OCI-LY7 (cell line): ENCODE results near the gene INTS11. TPM values are rescaled to one million over a fixed set of nuclear protein-coding genes. Genes with fewer than 3 reads are reported as not detected.
A peak's percentile ranks its signal among the peaks of the same experiment; 100 is the strongest.

Source experiments
- BruUV-seq: library from RNA; stranded (reverse); fragments of 400-500 nt; replicated peaks from 2 replicates; lab custom pipeline; 2021; lab: Mats Ljungman, UMichigan
- CTCF ChIA-PET: fragments of 300-600 bp; sonication (Branson Sonifier 250); formaldehyde crosslinking; loops from one replicate; lab custom pipeline; 2022; ENCODE audit warnings: antibody characterized with exemption; ENCODE audit not compliant: unreplicated experiment; lab: Charles Lee
- POLR2A ChIA-PET: fragments of 300-600 bp; sonication (Branson Sonifier 250); formaldehyde crosslinking; loops from one replicate; lab custom pipeline; 2022; ENCODE audit warnings: antibody characterized with exemption; lab: Charles Lee
- DNase-seq: peaks from one replicate; pipeline ENCODE4 v3.0.0-alpha.2; 2015; ENCODE audit warnings: low spot score
- H2AFZ ChIP-seq: fragments of 200-600 bp; sonication (generic), shearing (Covaris generic); 2 replicates; pipeline ENCODE4 v1.6.1; 2014; ENCODE audit warnings: mild to moderate bottlenecking, antibody characterized with exemption, low read length, moderate library complexity
- H3K27ac ChIP-seq: fragments of 200-600 bp; sonication (generic); 2 replicates; pipeline ENCODE4 v1.5.1; 2014; ENCODE audit warnings: mixed run types, low read depth, mild to moderate bottlenecking, moderate library complexity, low read length, inconsistent platforms; ENCODE audit not compliant: poor library complexity, severe bottlenecking
- H3K36me3 ChIP-seq: fragments of 200-600 bp; sonication (generic); 2 replicates; pipeline ENCODE4 v1.6.1; 2014; ENCODE audit warnings: mild to moderate bottlenecking, antibody characterized with exemption, low read length, moderate library complexity, mixed read lengths; ENCODE audit not compliant: insufficient read depth
- H3K4me1 ChIP-seq: fragments of 200-600 bp; sonication (generic); 2 replicates; pipeline ENCODE4 v1.5.1; 2014; ENCODE audit warnings: mild to moderate bottlenecking, low read length; ENCODE audit not compliant: insufficient read depth, poor library complexity, severe bottlenecking
- H3K4me2 ChIP-seq: fragments of 200-600 bp; sonication (generic); 2 replicates; pipeline ENCODE4 v1.6.1; 2014; ENCODE audit warnings: mild to moderate bottlenecking, low read length
- H3K4me3 ChIP-seq: fragments of 200-600 bp; sonication (generic); 2 replicates; pipeline ENCODE4 v1.5.1; 2014; ENCODE audit warnings: mild to moderate bottlenecking, low read depth, low read length; ENCODE audit not compliant: poor library complexity, severe bottlenecking
- H3K79me2 ChIP-seq: fragments of 200-600 bp; sonication (generic); 2 replicates; pipeline ENCODE4 v1.6.1; 2016; ENCODE audit warnings: low read depth, mild to moderate bottlenecking, low read length, moderate library complexity, mixed read lengths; ENCODE audit not compliant: insufficient read depth
- H3K9me2 ChIP-seq: fragments of 200-600 bp; sonication (generic); 2 replicates; pipeline ENCODE4 v1.6.1; 2016; ENCODE audit warnings: mild to moderate bottlenecking, low read length, mixed read lengths; ENCODE audit not compliant: insufficient read depth
- H3K9me3 ChIP-seq: fragments of 200-600 bp; sonication (generic); 2 replicates; pipeline ENCODE4 v1.6.1; 2014; ENCODE audit warnings: mild to moderate bottlenecking, mixed run types, low read length, mixed read lengths
- H4K20me1 ChIP-seq: fragments of 200-600 bp; sonication (generic); 2 replicates; pipeline ENCODE4 v1.6.1; 2014; ENCODE audit warnings: mild to moderate bottlenecking, antibody characterized with exemption, low read length, moderate library complexity, mixed read lengths; ENCODE audit not compliant: insufficient read depth
- EZH2phosphoT487 ChIP-seq: fragments of 200-600 bp; sonication (generic); IDR thresholded peaks from 2 replicates; pipeline ENCODE4 v1.6.1; 2018; ENCODE audit warnings: low read depth, borderline replicate concordance, mild to moderate bottlenecking, mixed run types, antibody characterized with exemption, low read length, moderate library complexity, mixed read lengths
- intact Hi-C: fragments of 100-400 bp; cut with micrococcal nuclease; formaldehyde crosslinking; loops from one replicate; pipeline ENCODE4 v1.10.0; 2022; ENCODE audit not compliant: unreplicated experiment
- total RNA-seq, 2 experiments: library from RNA; depleted of rRNA in 1 of 2; stranded (reverse); fragments of >200 nt in 1 of 2; shearing (Covaris generic) in 1 of 2; gene quantifications; 2 replicates each; pipeline ENCODE4 v1.2.3, GENCODE V29; 2014 to 2022
- TF ChIP-seq, protein P1 (sequence below): fragments of 200-600 bp; sonication (generic); conservative IDR thresholded peaks from 2 replicates; pipeline ENCODE4 v1.5.1; 2014; ENCODE audit warnings: mild to moderate bottlenecking, antibody characterized with exemption, low read length, moderate library complexity, mixed read lengths

INTS11 gene
- total RNA-seq, 2 experiments from 2014 or later: 142 to 146 TPM

DNA sequence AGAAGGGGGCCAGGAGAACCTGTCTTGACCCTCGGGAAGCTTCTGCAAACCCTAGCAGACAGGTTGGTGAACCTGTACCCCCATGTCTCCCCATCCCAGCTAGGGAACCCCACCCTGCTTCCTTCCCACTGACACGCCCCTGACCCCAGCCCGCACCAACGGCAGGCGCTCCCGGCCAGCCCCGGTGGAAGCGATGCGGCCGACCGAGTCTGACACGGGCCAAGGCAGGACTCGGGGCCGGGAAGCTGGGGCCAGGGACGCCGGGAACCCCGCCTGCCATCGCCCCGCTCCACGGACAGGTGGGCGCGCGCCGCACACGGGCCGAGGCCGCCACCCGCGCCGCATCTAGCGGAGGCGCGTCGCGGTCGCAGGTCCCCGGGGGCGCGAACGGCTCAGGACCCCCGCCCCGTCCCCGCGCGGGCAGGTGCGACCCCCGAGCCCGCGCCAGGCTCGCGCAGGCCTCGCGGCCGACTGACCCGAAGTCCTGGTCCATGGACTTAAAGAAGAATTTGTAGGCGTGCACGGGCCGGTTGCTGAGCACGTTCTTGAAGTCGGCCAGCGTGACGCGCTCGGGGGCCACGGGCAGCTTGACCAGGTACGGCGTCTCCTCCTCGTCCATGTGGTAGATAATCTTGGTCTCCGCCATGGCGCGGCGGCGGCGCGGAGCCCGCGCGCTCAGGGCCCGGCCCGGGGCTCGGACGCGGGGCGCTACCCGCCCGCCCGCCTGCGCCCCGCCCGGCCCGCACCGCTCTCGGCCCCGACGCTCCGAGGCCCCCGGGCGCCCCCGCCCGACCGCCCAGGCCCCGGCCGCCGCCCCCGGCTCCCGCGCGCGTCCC is 24.2 kb upstream of the INTS11 start:
- TF ChIP-seq, protein P1, sequence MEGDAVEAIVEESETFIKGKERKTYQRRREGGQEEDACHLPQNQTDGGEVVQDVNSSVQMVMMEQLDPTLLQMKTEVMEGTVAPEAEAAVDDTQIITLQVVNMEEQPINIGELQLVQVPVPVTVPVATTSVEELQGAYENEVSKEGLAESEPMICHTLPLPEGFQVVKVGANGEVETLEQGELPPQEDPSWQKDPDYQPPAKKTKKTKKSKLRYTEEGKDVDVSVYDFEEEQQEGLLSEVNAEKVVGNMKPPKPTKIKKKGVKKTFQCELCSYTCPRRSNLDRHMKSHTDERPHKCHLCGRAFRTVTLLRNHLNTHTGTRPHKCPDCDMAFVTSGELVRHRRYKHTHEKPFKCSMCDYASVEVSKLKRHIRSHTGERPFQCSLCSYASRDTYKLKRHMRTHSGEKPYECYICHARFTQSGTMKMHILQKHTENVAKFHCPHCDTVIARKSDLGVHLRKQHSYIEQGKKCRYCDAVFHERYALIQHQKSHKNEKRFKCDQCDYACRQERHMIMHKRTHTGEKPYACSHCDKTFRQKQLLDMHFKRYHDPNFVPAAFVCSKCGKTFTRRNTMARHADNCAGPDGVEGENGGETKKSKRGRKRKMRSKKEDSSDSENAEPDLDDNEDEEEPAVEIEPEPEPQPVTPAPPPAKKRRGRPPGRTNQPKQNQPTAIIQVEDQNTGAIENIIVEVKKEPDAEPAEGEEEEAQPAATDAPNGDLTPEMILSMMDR: no peak
- no peak for TF ChIP-seq EZH2phosphoT487
- CTCF ChIA-PET: interaction anchor here (0.6 kb wide), 1 partner anchor 240 kb away, joined by 5 read pairs; no protein-coding TSS in a partner anchor
- no peaks in the 10 kb centered on the region for H3K79me2 ChIP-seq
- H3K9me2 ChIP-seq: no peaks in the 10 kb centered on the region
- H2AFZ ChIP-seq: no peak overlapping the region
- H3K27ac ChIP-seq: no peak overlapping the region
- peak overlapping the region; percentile 74 for H3K4me3 ChIP-seq
- no peaks in the 10 kb centered on the region for H3K36me3 ChIP-seq
- no peak for DNase-seq
- BruUV-seq: no TSS peak
- no peaks in the 10 kb centered on the region; the same call in 1 of the 2 replicates for H4K20me1 ChIP-seq
- intact Hi-C loops: loop anchor here (1.0 to 5.0 kb wide), 3 partner anchors 24 to 114 kb away; partner anchors contain the start of gene PUSL1
- H3K4me2 ChIP-seq: peak overlapping the region; percentile 80
- POLR2A ChIA-PET: no interaction called here
- H3K4me1 ChIP-seq: peaks cover 31% of the 10 kb centered on the region
- H3K9me3 ChIP-seq: no peaks in the 10 kb centered on the region

DNA sequence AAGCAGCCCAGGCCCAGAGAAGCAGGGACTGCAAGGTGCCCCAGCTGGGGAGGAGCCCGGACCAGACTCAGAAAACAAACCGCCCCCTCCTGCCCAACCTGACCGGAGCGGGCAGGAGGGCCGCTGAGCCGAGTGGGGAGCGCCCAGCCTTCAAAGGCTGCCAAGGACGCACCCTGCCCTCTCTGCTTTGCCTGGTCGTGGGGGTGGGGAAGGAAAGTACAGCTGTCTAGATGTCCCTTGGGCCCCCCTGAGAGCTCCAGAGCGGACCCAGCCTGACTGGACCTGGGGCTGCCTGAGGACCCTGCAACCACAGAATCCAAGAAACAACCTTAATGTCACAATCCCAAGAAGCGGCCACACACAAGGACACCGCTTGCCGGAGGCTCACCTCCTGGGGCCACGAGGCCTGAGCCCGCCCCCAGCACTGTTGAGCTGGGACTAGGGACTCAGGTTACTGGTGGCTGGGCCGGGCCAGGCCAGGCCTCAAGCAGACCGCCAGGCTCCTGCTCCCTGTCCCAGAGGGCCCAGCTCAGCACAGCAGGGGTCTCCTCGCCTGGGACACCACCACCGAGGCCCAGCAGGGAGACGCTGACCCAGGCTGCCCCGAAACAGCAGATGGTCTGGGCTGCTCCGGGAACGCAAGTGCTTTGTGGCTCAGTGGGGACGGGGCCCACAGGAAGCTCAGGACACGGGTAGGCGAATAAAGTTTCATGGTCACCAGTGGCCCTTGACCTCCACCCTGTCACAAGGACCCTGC is 23.4 kb upstream of the INTS11 start:
- TF ChIP-seq EZH2phosphoT487: no peak
- TF ChIP-seq, protein P1: no peak
- ChIA-PET CTCF (no interaction called here), POLR2A (no interaction called here)
- peak overlapping the region; percentile 80 for H3K4me2 ChIP-seq
- no peaks in the 10 kb centered on the region; the same call in 1 of the 2 replicates for H4K20me1 ChIP-seq
- no peaks in the 10 kb centered on the region for H3K36me3 ChIP-seq
- no peaks in the 10 kb centered on the region for H3K79me2 ChIP-seq
- BruUV-seq: no TSS peak
- peaks cover 24% of the 10 kb centered on the region for H3K4me1 ChIP-seq
- no peaks in the 10 kb centered on the region for H3K9me2 ChIP-seq
- intact Hi-C loops: loop anchor here (5.0 kb wide), 1 partner anchor 114 kb away; no protein-coding TSS in a partner anchor
- no peak overlapping the region for H3K27ac ChIP-seq
- H3K4me3 ChIP-seq: peak overlapping the region; percentile 74
- no peak overlapping the region for H2AFZ ChIP-seq
- no peaks in the 10 kb centered on the region for H3K9me3 ChIP-seq
- DNase-seq: no peak
